ENCODE measurements around the gene RBM14.
"Not testable (repeated sequence)": the region's sequence is repeated elsewhere in the genome, so short reads cannot be mapped to it uniquely, and the experiment has no call there.

RBM14 gene

DNA sequence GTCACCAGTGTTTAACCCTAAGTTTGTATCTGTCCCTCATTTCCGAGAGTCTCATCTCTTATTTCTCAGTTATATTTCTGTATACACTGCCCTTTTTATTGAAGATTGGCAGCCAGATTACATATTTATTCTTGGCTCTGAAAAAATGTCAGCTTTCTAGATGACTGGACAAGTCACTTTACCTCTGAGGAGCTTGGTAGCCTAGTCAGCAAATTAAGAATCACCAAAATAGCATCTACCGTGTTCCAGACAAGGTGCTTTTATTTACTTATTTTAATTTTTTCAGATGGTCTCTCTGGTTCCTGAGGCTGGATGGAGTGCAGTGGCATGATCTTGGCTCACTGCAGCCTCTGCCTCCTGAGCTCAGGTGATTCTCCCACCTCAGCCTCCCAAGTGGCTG, 16.5 kb downstream of the RBM14 start:
- no peak for DNase-seq (ENCODE audit: low read depth)

DNA sequence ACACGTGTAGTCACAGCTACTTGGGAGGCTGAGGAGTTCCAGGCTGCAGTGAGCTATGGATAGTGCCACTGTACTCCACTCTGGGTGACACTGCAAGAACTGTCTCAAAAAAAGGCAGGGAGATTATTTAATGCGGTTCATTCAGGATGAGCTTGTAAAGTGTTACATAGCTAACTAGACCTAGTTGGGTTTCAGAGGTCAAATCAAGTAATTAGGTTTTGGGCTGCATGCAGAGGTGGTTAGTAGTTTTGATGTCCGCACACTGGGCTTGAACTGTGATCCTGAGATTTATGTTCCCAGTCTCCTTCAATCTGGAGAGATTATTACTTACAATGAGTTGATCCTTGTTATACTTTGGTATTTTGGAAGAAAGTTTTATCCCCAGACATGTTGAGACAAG, 20.0 kb downstream of the RBM14 start:
- no peak for DNase-seq (ENCODE audit: low read depth)

DNA sequence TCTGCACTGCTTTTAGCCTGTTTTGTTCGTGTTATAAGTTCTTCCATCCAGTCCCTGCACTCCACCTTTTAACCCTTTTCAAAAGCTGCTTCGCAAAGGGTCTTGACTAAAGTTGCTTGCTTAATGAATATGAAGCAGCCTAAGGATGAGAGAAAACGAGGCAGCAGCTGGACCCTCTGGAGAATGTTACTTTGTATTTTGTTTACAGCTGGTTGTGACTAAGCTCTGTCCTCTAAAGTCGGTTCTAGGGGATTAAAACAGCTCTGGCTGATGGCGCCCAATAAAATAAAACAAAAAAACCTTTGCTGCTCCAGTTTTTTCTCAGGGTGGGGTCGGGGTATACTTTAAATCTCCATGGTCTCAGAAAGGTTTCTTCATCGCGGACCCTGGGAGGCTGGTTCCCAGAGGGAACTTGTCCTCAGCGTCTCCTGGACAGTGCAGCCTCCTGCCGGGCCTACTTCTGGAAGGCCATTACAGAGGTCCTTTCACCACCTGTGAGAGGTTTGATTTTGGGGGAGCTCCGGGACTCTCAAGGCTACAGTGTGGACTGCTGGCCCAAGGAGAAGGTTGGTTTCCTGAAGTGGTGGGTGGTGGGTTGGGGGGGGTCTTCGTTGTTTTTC, 21.2 kb downstream of the RBM14 start:
- DNase-seq (ENCODE audit: low read depth) = no peak

DNA sequence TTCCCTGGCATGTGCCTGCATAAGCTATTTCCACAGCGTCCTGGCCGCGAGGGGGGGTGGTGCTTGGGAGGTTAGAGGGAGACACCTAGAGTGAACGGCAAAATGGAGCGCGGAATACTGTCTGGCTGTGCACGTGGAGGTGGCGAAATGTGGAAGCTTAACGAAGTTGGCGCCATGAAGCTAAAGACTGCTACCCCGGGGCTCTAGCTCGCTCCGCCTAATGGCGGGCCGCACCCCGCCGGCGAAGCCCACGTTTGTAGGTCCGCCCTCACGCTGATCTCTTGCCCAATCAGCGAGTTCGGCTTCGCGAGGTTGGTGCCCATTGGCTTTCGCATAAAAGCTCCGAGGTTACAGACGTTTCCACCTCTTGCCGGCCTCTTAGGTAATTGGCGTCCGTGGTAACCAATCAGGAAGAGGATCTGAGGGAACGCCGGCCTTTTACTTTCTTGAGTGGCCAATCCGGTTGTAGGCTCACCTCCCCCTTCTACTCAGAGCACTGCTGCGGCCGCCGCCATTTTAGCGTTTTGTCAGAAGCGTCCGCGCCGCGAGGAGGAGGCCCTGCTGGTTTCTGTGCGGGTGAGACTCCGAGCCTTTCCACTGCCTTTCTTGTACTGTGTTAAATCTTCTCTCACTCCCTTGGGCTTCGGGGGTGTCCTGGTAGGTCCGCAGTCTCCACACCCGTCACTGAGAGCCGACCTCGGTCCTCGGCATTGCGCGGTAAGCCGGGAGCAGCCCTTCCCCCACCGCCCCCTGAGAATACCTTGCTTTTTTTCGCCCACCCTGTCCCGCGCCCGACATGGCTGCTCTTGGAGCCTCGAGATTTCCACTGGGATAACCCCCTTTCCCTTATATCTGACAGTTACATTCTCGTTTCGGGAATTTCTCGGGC, 22.0 kb downstream of the RBM14 start, which contains the start of gene RBM4:
TSS of gene RBM4 (plus strand) at position 527 of the 889 bp plus-strand sequence. CDS start 1,009 bp downstream, outside the sequence.
- DNase-seq (ENCODE audit: low read depth) = peak; percentile 100

DNA sequence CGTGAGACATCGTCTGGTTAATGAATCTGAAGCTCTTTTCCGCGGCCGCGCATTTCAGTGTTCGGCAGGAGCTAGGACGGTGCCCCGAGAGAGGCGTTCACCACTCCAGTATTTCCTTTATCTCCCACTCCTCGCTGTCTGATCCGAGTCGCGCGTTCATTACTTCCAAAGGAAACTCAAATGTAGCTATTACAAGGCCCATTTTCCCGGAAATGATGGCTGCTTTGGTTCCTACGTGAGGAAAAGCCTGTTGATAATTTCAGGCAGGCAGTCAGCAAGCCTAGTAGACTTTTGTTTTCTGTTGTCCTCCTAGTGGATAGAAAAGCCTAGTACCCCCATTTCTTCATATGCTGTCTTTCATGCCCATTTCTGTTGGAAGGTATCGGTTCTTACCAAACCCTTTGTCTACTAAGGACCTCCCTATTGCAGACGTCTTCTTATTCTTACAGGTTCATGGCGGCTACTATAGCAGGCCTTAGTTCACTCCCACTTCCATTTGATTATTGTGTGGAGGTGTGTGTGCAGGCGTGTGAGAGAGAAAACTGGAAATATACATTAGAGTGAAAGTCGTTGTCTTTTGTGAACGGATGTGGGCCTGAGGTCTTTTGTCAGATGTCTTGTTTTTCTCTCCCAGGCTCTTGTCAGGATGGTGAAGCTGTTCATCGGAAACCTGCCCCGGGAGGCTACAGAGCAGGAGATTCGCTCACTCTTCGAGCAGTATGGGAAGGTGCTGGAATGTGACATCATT, 22.8 kb downstream of the RBM14 start:
- DNase-seq (ENCODE audit: low read depth) = peak; percentile 28

DNA sequence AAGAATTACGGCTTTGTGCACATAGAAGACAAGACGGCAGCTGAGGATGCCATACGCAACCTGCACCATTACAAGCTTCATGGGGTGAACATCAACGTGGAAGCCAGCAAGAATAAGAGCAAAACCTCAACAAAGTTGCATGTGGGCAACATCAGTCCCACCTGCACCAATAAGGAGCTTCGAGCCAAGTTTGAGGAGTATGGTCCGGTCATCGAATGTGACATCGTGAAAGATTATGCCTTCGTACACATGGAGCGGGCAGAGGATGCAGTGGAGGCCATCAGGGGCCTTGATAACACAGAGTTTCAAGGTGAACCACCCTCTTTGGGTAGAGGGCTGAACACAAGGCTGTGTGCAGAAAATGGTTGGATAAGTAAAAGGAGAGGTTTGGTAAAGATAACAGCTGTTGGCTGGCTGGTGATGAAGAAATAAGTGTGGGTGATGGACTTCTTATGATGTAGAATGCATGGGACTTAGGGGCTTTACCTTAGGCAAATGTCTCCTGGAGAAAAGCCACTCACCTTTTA, 23.4 kb downstream of the RBM14 start:
- not testable (repeated sequence) for DNase-seq (ENCODE audit: low read depth)

DNA sequence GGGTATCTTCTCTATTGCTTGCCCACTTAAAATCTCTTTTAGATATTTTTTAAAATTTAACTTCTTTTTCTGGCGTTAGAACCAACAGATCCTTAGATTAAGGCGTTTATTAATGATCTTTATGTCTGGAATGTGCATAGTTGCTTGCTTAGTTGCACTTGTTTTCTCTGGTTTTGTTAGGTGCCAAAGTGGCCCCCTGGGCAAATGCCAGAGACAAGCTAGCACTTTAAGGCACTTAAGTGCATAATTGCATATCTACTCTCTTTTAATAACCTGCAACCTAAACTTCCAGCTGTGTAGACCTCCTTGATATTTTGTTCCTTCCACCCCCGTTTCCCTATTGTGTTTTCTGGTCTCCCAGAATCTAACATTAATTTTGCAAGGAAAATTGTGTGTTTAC, 25.4 kb downstream of the RBM14 start:
- no peak for DNase-seq (ENCODE audit: low read depth)

DNA sequence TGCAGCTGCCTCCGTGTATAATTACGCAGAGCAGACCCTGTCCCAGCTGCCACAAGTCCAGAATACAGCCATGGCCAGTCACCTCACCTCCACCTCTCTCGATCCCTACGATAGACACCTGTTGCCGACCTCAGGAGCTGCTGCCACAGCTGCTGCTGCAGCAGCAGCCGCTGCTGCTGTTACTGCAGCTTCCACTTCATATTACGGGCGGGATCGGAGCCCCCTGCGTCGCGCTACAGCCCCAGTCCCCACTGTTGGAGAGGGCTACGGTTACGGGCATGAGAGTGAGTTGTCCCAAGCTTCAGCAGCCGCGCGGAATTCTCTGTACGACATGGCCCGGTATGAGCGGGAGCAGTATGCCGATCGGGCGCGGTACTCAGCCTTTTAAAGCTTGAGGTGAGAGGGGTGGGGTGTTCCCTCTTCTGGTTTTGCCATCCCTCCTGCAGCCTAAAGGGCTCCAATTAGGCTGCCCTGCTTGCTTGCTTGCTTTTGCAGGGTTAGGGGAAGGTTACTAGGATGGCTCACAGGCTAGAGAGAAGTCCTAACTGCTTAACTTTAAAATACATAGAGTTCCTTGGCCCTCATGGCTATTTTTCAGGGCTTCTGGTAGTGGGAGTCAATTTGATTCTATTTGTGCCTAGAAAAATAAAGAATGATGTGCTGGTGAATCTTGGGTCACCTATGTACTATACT, 27.5 kb downstream of the RBM14 start:
- no peak for DNase-seq (ENCODE audit: low read depth)

DNA sequence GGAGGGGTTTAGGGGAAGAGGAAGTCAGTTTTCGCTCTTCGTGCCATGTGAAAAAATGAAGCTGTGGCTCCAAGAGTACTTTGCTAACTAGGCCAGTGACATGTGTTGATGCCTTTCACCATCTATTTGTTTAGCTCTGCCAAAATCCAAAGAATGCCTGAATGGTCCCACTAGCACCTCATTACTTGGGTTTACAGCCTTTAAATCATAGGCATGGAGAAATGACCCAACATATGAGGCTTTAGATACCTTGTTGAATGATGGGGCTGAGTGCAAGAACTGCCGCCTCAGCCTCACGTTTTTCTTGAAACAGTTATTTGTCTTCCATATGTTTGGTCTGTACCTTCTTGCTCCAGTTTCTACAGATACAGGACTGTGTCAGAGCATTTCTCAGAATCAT, 30.4 kb downstream of the RBM14 start:
- no peak for DNase-seq (ENCODE audit: low read depth)

DNA sequence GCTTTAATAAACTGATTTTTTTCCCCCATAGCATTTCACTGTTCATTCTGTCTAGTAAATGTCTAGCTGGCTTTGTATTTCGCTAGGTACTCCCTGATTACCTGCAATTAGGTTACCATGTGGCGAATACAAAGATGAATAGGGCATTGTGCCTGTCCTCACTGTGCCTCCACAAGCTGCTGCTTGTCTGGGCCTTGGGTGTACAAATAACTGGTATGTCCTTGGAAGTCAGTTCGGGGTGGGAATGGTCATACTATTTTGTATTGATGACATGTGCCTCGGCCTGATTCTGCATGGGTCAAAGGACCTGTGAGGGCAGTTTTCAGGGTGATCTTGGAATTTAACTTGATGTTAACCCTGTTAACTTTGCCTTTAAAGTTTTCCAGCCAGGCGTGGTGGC, 33.5 kb downstream of the RBM14 start:
- DNase-seq (ENCODE audit: low read depth) = no peak

DNA sequence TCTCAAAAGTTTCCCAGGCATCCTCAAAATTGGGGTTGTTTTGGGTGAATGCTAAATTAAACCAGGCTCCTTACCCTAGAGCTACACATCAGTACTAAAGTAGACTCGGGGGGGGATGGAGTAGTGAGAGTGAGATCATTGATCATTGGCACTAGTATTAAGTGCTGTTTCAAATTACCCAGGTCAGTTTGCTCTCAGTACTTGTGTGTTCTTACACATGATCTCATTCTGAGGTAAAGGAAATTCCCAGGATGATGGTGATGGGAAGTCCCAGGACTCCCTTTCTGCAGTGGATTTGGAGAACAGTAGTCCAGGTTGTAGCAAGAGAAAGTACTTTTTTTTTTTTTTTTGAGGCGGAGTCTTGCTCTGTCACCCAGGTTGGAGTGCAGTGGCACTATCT, 34.6 kb downstream of the RBM14 start:
- no peak for DNase-seq (ENCODE audit: low read depth)

DNA sequence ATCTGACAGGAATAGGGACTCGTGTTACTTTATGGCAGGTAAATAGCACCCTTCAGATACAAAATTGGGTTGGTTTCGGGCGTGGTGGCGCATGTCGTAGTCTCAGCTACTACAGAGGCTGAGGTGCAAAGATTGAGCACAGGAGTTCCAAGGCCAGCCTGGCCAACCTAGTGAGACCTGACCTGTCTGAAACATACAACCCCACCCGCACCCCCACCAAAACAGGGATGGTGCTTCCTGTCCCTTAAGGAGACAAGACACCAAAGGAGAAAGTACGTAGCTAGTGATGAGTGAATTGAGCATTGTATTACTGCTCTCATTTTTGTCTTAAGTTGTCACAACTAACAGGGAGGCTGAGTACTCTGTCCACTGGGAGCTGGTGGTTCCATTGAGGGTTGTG, 36.2 kb downstream of the RBM14 start:
- DNase-seq (ENCODE audit: low read depth) = no peak

DNA sequence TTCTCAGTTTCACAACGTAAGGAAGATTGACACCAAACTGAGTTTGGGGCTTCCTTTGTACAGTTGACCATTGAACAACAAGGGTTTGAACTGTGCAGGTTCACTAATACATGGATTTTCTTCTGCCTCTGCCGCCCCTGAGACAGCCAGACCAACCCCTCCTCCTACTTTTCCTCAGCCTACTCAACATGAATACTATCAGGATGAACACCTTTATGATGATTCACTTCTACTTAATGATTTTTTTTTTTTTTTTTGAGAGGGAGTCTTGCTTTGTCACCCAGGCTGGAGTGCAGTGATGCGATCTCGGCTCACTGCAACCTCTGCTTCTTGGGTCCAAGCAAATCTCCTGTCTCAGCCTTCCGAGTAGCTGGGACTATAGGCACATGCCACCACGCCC, 36.7 kb downstream of the RBM14 start:
- DNase-seq (ENCODE audit: low read depth) = no peak

DNA sequence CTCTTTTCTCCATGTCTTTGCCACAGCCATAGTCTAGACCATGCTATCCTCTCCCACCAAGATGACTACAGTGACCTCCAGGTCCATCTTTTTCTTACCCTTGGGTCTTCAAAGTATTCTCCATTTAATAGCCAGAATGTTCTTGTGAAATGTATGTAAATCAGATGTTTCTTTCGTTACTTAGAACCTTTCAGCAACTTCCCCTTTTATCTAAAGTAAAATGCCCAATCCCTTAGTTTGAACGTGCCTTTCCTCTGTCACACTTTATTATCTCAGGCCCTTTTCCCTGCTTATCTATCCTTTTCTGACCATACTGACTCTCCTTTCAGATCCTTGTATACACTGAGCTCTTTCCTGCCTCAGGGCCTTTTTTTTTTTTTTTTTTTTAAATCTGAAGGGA, 43.3 kb downstream of the RBM14 start:
- DNase-seq (ENCODE audit: low read depth) = no peak

DNA sequence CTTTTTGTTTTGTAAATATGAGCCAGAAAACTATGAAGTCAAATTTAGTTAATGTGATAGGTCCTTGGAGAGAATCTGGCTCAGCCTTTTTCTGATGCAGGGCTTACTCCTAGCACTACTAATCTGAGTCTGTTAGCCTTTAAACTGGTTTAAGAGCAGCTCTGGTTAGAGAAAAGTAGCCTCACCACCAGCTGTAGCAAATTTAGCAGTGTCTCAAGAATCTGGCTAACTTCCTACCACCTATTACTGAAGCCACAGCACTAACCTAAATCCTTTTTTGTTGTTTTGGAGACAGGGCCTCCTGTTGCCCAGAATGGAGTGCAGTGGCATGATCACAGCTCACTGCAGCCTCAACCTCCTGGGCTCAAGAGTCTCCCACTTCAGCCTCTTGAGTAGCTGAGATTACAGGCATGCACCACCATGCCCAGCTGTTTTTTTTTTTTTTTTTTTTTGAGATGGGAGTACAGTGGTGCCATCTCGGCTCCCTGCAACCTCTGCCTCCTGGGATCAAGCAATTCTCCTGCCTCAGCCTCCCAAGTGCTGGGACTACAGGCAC, 47.4 kb downstream of the RBM14 start:
- peak; percentile 41 for DNase-seq (ENCODE audit: low read depth)

DNA sequence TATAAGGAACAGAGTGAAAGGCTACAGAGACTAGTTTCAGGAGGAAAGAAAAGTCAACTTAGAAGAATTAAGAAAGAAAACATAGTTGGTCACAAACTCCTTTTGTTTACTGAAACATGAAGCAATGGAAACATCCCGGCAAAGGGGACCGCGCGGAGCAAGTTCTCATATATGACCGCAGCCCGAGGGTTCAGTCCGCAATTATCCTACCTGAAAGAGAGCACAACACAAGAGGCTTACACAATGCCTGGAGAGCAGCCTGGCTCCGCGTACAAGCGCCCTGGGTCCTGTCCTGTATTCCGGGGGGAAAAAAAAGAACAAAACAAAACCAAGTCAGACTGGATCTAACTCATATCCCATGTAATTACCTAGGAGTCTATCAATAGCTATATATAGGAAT, 48.9 kb downstream of the RBM14 start:
- no peak for DNase-seq (ENCODE audit: low read depth)

DNA sequence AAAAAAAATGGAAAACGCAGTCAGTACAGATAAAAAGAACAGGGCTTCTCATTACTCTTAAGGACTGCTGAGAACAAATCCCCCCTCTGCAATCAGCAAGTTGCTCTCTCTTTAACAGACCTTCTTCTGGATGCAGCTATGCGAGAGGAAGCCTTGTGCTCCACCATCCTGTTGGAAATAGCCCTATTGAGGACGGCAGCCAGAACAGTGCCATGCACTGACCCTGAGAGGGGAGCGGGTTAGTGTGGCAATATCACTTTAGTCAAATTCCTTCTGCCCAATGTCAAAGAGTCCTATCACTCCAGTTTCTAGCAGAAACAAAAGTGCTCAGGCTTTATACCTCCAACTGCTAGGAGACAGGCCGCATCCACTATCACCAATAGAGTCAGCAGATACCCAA, 54.4 kb downstream of the RBM14 start:
- DNase-seq (ENCODE audit: low read depth) = no peak

DNA sequence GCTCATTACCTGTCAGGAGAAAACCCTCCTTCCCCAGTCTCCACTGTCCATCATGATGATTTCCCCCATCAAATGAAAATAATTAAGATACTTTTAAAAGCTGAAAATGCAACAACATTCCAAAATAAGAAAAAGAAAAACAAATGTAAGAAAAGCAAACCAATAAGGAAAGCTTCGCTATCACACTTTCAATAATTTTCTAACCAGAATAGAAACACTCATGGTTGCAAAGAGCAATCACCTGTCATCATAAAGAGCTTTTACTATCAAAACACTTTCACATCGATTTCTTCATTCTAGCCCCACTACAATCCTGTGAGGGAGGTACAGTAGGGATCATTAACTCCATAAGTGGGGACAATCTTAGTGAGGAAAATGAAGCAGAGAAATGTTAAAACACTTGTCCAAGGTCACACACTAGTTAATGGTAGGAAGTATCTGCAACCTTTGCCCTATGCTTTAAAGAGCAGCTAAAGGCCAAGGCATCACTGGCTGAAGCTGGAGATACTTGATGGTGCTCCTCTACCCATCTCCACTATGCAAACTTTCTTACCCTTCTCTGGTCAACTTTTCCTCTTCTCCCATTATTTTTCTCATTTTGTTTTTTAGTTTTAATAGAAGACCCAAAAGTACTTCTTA, 58.7 kb downstream of the RBM14 start:
- no peak for DNase-seq (ENCODE audit: low read depth)

DNA sequence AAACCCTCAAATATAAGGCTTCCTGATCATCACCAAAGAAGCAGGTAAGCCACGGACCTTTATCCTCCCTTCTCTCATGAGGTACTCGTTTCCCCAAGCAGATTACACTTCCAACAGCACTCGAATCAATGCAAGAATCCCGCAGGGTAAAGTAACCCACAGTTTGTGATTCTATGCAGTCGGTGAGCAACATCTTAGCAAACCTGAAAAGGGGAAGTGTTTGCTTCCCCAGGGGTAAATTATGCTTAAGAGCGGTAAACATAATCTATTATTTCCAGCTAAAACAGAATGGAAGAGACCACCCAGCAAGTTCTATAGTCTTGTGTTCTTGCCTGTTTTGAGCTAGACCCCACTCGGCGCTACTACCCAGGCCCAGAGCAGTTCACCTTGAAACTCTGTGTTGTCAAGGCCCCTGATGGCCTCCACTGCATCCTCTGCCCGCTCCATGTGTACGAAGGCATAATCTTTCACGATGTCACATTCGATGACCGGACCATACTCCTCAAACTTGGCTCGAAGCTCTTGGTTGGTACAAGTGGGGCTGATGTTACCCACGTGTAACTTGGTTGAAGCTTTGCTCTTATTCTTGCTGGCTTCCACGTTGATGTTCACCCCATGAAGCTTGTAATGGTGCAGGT, 60.0 kb downstream of the RBM14 start:
- DNase-seq (ENCODE audit: low read depth) = no peak

Data from fibroblast of gingiva (primary cell).